PC-9 (cell line): ENCODE results near the gene EDEM2. TPM values are rescaled to one million over a fixed set of nuclear protein-coding genes. Genes with fewer than 3 reads are reported as not detected.
"Not testable (repeated sequence)": the region's sequence is repeated elsewhere in the genome, so short reads cannot be mapped to it uniquely, and the experiment has no call there.

Experiments
- BruUV-seq: library from RNA; stranded (reverse); fragments of 400-500 nt; replicated peaks from 2 replicates; lab custom pipeline; 2021; lab: Mats Ljungman, UMichigan
- CTCF ChIA-PET: fragments of 300-600 bp; sonication (Branson Sonifier 250); formaldehyde crosslinking; loops from one replicate; lab custom pipeline; 2022; ENCODE audit warnings: antibody characterized with exemption; lab: Charles Lee
- POLR2A ChIA-PET: fragments of 300-600 bp; sonication (Branson Sonifier 250); formaldehyde crosslinking; loops from one replicate; lab custom pipeline; 2022; ENCODE audit warnings: antibody characterized with exemption; ENCODE audit not compliant: unreplicated experiment; lab: Charles Lee
- DNase-seq, 2 experiments: peaks; one replicate each; pipeline versions ENCODE4 v3.0.0 to v3.0.0-alpha.2; 2015 to 2022; ENCODE audit warnings: mixed read lengths in 1 of 2
- H2AFZ ChIP-seq: fragments of 200-600 bp; sonication (generic); 2 replicates; pipeline ENCODE4 v1.8.1; 2017; ENCODE audit warnings: antibody characterized with exemption
- H3F3A ChIP-seq: fragments of 200-600 bp; sonication (generic); 2 replicates; pipeline ENCODE4 v1.8.1; 2017; ENCODE audit warnings: antibody characterized with exemption, mild to moderate bottlenecking, low read depth; ENCODE audit not compliant: insufficient read depth
- H3K27ac ChIP-seq: fragments of 200-600 bp; sonication (generic); 2 replicates; pipeline ENCODE4 v1.6.1; 2016; ENCODE audit warnings: mixed run types
- H3K27me3 ChIP-seq: fragments of 200-600 bp; sonication (generic); 2 replicates; pipeline ENCODE4 v1.6.1; 2016; ENCODE audit warnings: low read depth, mixed run types; ENCODE audit not compliant: insufficient read depth
- H3K36me3 ChIP-seq: fragments of 200-600 bp; sonication (generic); 2 replicates; pipeline ENCODE4 v1.6.1; 2016; ENCODE audit warnings: low read depth, mixed run types
- H3K4me1 ChIP-seq: fragments of 200-600 bp; sonication (generic); replicated peaks from 2 replicates; pipeline ENCODE4 v1.6.1; 2016; ENCODE audit warnings: mixed run types; ENCODE audit not compliant: insufficient read depth
- H3K4me2 ChIP-seq: fragments of 200-600 bp; sonication (generic); 2 replicates; pipeline ENCODE4 v1.6.1; 2017; ENCODE audit warnings: mixed run types
- H3K4me3 ChIP-seq: fragments of 200-600 bp; sonication (generic); 2 replicates; pipeline ENCODE4 v1.6.1; 2016; ENCODE audit warnings: mixed run types
- H3K79me2 ChIP-seq: fragments of 200-600 bp; sonication (generic); 2 replicates; pipeline ENCODE4 v1.6.1; 2017; ENCODE audit warnings: low read depth, mixed run types
- H3K9me2 ChIP-seq: fragments of 200-600 bp; sonication (generic); 2 replicates; pipeline ENCODE4 v1.8.1; 2017; ENCODE audit warnings: mild to moderate bottlenecking; ENCODE audit not compliant: insufficient read depth
- H3K9me3 ChIP-seq: fragments of 200-600 bp; sonication (generic); 2 replicates; pipeline ENCODE4 v1.8.1; 2016; ENCODE audit warnings: low read depth; ENCODE audit not compliant: insufficient read depth
- H4K20me1 ChIP-seq: fragments of 200-600 bp; sonication (generic); 2 replicates; pipeline ENCODE4 v1.8.1; 2017; ENCODE audit not compliant: insufficient read depth
- CTCF ChIP-seq: fragments of 200-600 bp; sonication (generic); conservative IDR thresholded peaks from 2 replicates; pipeline ENCODE4 v1.6.1; 2017; ENCODE audit warnings: mixed run types, antibody characterized with exemption, mild to moderate bottlenecking, moderate library complexity
- EZH2 ChIP-seq: fragments of 200-600 bp; sonication (generic); IDR thresholded peaks from 2 replicates; pipeline ENCODE4 v1.8.0; 2017; ENCODE audit warnings: antibody characterized with exemption, low read depth
- intact Hi-C: fragments of 100-400 bp; cut with micrococcal nuclease; formaldehyde crosslinking; loops from one replicate; pipeline ENCODE4 v1.10.0; 2022; ENCODE audit not compliant: unreplicated experiment
- total RNA-seq: library from RNA; stranded (reverse); gene quantifications from 2 replicates; pipeline ENCODE4 v1.2.3, GENCODE V29; 2021

EDEM2 gene
- total RNA-seq, 1 experiment from 2014 or later = 34.9 TPM

GRCh38 chr20:35085477-35086225, 61.5 kb downstream of the EDEM2 start:
- POLR2A ChIA-PET = no interaction called here
- H4K20me1 ChIP-seq = peaks cover 60% of the 10 kb centered on the region
- no peak overlapping the region for H2AFZ ChIP-seq
- no peak for DNase-seq
- H3K27me3 ChIP-seq = no peaks in the 10 kb centered on the region
- TF ChIP-seq EZH2 = no peak
- no peak for TF ChIP-seq CTCF
- H3K9me2 ChIP-seq = no peaks in the 10 kb centered on the region
- no peak overlapping the region for H3K27ac ChIP-seq
- no TSS peak for BruUV-seq
- intact Hi-C loops = no loop called here
- peaks cover 9% of the 10 kb centered on the region; the same call in 1 of the 2 replicates for H3F3A ChIP-seq
- H3K9me3 ChIP-seq = no peaks in the 10 kb centered on the region
- H3K36me3 ChIP-seq = peaks cover 8% of the 10 kb centered on the region; the same call in 1 of the 2 replicates
- no peak overlapping the region for H3K4me3 ChIP-seq
- H3K79me2 ChIP-seq = peaks cover 89% of the 10 kb centered on the region
- CTCF ChIA-PET = interaction anchor here (0.6 kb wide), 1 partner anchor 530 kb away, joined by 8 read pairs; no protein-coding TSS in a partner anchor
- no peak overlapping the region for H3K4me2 ChIP-seq
- H3K4me1 ChIP-seq = peaks cover 8% of the 10 kb centered on the region

- Histone ChIP-seq H3K27ac (no peak overlapping the region), H3K4me1 (0 out of 2 replicates have a peak, but pooled peaks cover 5% of the 10 kb centered on the region), H3K27me3 (no peaks in the 10 kb centered on the region), H3K79me2 (peaks cover 89% of the 10 kb centered on the region), H3K4me2 (no peak overlapping the region), H3K9me2 (no peaks in the 10 kb centered on the region), H3K36me3 (peaks cover 8% of the 10 kb centered on the region; the same call in 1 of the 2 replicates), H3F3A (peaks cover 9% of the 10 kb centered on the region; the same call in 1 of the 2 replicates), H3K4me3 (no peak overlapping the region), H4K20me1 (peaks cover 66% of the 10 kb centered on the region), H2AFZ (no peak overlapping the region), H3K9me3 (no peaks in the 10 kb centered on the region)
- intact Hi-C loops = no loop called here
- ChIA-PET POLR2A (interaction anchor here (0.7 kb wide), 1 partner anchor 193 kb away, joined by 3 read pairs; the partner anchor contains the start of gene MMP24OS), CTCF (no interaction called here)
- no TSS peak for BruUV-seq
- DNase-seq = no peak
- TF ChIP-seq EZH2 = no peak
- TF ChIP-seq CTCF = no peak
Measured at GRCh38 chr20:35084998-35085397, 62.1 kb downstream of the EDEM2 start.

GRCh38 chr20:35080348-35080642, 66.8 kb downstream of the EDEM2 start:
- BruUV-seq, H3K4me1 ChIP-seq, DNase-seq, H3K4me2 ChIP-seq, H2AFZ ChIP-seq, H3K9me3 ChIP-seq, H3K9me2 ChIP-seq, intact Hi-C loops, H3K4me3 ChIP-seq, H3K27me3 ChIP-seq, H3F3A ChIP-seq, H3K27ac ChIP-seq: not testable (repeated sequence)
- peaks cover 20% of the 10 kb centered on the region for H3K36me3 ChIP-seq
- ChIA-PET POLR2A (interaction anchor here (0.6 kb wide), 1 partner anchor 120 kb away, joined by 4 read pairs; no protein-coding TSS in a partner anchor), CTCF (interaction anchor here (0.8 kb wide), 1 partner anchor 17 kb away, joined by 15 read pairs; no protein-coding TSS in a partner anchor)
- peaks cover 58% of the 10 kb centered on the region for H4K20me1 ChIP-seq
- peaks cover 68% of the 10 kb centered on the region for H3K79me2 ChIP-seq
